ENCODE data around the gene ADSL.

DNA sequence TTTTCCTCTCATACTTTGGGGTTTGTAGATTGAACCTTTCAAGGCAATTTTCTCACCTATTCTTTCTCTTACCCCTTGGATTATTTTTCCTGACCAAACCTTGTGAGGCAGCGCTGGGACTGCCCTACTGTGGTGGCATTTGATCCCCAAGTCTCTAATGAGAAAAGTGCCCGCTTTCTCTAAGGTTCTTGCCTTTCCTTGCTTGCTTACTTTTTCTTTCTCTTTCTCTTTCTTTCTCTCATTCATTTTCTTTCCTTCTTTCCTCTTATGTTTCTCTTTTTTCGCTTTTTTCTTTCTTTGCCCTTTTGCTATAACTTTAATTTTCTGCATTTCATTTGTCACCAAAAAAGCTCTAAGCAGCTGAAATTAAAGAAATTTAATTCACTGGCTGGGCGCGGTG, 40.7 kb upstream of the ADSL start:
- TF ChIP-seq, protein P1, sequence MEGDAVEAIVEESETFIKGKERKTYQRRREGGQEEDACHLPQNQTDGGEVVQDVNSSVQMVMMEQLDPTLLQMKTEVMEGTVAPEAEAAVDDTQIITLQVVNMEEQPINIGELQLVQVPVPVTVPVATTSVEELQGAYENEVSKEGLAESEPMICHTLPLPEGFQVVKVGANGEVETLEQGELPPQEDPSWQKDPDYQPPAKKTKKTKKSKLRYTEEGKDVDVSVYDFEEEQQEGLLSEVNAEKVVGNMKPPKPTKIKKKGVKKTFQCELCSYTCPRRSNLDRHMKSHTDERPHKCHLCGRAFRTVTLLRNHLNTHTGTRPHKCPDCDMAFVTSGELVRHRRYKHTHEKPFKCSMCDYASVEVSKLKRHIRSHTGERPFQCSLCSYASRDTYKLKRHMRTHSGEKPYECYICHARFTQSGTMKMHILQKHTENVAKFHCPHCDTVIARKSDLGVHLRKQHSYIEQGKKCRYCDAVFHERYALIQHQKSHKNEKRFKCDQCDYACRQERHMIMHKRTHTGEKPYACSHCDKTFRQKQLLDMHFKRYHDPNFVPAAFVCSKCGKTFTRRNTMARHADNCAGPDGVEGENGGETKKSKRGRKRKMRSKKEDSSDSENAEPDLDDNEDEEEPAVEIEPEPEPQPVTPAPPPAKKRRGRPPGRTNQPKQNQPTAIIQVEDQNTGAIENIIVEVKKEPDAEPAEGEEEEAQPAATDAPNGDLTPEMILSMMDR (IDR thresholded peaks at IDR 0.05) = no peak
- TF ChIP-seq POLR2A (IDR thresholded peaks at IDR 0.05) = no peak

All from lower leg skin (tissue), 3 donors.